Endothelial cell of umbilical vein (primary cell): ENCODE data around the gene DOC2B.

Experiments
- CTCF ChIP-seq, 2 donors: IDR thresholded peaks; 1 replicate in 1 of 2; 2 replicates in 1 of 2; pipeline ENCODE4 v1.5.1; 2011; ENCODE audit warnings: low read length in 2 of 2, mild to moderate bottlenecking in 2 of 2, moderate library complexity in 2 of 2, control low read depth in 1 of 2, inconsistent platforms in 1 of 2, low read depth in 1 of 2; ENCODE audit not compliant: insufficient read depth in 1 of 2; ENCODE audit errors: extremely low read depth in 1 of 2
- EZH2 ChIP-seq: IDR thresholded peaks from 2 replicates; pipeline ENCODE4 v1.6.1; 2012; ENCODE audit warnings: borderline replicate concordance, low read depth, mild to moderate bottlenecking, moderate library complexity, low read length, inconsistent platforms; ENCODE audit not compliant: severe bottlenecking
- FOS ChIP-seq: IDR thresholded peaks from 2 replicates; pipeline ENCODE4 v1.6.1; 2011; ENCODE audit warnings: mild to moderate bottlenecking, low read length, moderate library complexity, borderline replicate concordance; ENCODE audit not compliant: insufficient read depth
- JUN ChIP-seq: IDR thresholded peaks from 2 replicates; pipeline ENCODE4 v1.6.1; 2011; ENCODE audit warnings: borderline replicate concordance, low read depth; ENCODE audit not compliant: insufficient read length, insufficient read depth
- MYC ChIP-seq: IDR thresholded peaks from one replicate; pipeline ENCODE4 v1.6.1; 2011; ENCODE audit warnings: mild to moderate bottlenecking, low read depth, low read length
- POLR2A ChIP-seq: IDR thresholded peaks from 2 replicates; pipeline ENCODE4 v1.6.1; 2012; ENCODE audit warnings: low read depth, mild to moderate bottlenecking, control low read depth, low read length
- POLR2AphosphoS5 ChIP-seq: IDR thresholded peaks from 2 replicates; pipeline ENCODE4 v1.6.1; 2012; ENCODE audit warnings: low read depth, mild to moderate bottlenecking, control low read depth, low read length, moderate library complexity; ENCODE audit not compliant: insufficient read depth
- TF ChIP-seq, protein P1 (sequence below): IDR thresholded peaks from 2 replicates; pipeline ENCODE4 v1.6.1; 2011; ENCODE audit not compliant: insufficient read depth, insufficient read length

DNA sequence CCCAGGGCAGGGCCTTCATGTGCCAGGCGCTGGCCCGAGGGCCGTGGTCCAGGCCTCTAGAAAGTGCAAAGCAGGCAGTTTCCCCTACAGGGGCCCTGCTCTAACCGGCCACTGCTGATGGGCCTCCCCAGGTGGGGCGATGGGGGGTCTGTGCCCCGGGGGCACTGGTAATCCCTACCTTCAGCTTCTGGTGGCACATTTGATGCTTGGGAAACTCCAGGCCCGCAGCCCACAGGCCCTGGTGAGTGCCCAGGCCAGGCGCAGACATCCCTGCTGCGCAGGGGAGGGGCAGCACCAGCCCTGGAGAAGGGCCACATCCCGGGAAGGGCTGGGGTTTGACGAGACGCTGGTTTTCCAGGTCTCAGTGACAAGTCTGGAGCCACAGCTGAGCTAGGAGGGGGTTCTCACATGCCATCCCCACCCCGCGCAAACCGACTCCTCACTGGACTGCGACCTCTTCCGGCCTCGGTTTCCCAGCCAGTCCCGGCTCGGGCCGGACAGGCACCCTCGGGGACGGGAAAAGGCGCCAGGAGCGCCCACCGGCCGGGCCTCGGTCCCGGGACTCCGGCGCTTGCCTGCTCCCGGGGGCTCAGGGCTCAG is 1.6 kb downstream of the DOC2B start:
- no peak for TF ChIP-seq CTCF (IDR thresholded peaks at IDR 0.05; ENCODE audit: extremely low read depth in 1 of 2, insufficient read depth in 1 of 2, low read depth in 1 of 2, low read length in 2 of 2)
- TF ChIP-seq, protein P1, sequence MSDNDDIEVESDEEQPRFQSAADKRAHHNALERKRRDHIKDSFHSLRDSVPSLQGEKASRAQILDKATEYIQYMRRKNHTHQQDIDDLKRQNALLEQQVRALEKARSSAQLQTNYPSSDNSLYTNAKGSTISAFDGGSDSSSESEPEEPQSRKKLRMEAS, result no peak
- no peak for TF ChIP-seq EZH2
- no peak for TF ChIP-seq POLR2AphosphoS5
- no peak for TF ChIP-seq JUN
- no peak for TF ChIP-seq POLR2A
- no peak for TF ChIP-seq MYC
- no peak for TF ChIP-seq FOS
